K562 (cell line): Measurements from ENCODE around the gene GATA6. TPM values are rescaled to one million over a fixed set of nuclear protein-coding genes. Genes with fewer than 3 reads are reported as not detected.

Experiments
- ATAC-seq: fragments of 200-7000 bp; cut with Tn5 transposase; 3 replicates; pipeline ENCODE4 v1.9.1; 2020; ENCODE audit warnings: moderate library complexity
- BruUV-seq: library from RNA; stranded (reverse); fragments of 400-500 nt; replicated peaks from 2 replicates; lab custom pipeline; 2021; lab: Mats Ljungman, UMichigan
- CTCF ChIA-PET: fragments of 300-600 bp; formaldehyde crosslinking; extraction: SDS; loops from one replicate; lab custom pipeline; 2021; ENCODE audit warnings: low intra/inter-chr PET ratio; lab: Yijun Ruan, JAX
- POLR2A ChIA-PET: fragments of 300-600, 350-650 bp; sonication (Branson Sonifier 250); formaldehyde crosslinking; extraction: SDS; loops from one replicate; lab custom pipeline; 2021; ENCODE audit warnings: antibody characterized with exemption, inconsistent platforms; lab: Yijun Ruan, JAX
- DNase-seq, 4 experiments: peaks; one replicate each; pipeline versions ENCODE4 v3.0.0 to v3.0.0-alpha.2; 2011 to 2018; ENCODE audit warnings: low spot score in 3 of 4, mixed read lengths in 3 of 4; ENCODE audit errors: extremely low read depth in 1 of 4
- FAIRE-seq: peaks from 2 replicates; lab custom pipeline; 2011; peaks lifted over from hg19 to GRCh38; lab: Jason Lieb, UNC
- H2AFZ ChIP-seq: 2 replicates; pipeline ENCODE4 v1.6.0; 2011; ENCODE audit warnings: low read depth, low read length, control low read depth, inconsistent platforms
- H3K27ac ChIP-seq: fragments of 200-600 bp; 3 replicates; pipeline ENCODE4 v1.8.0; 2011; ENCODE audit warnings: low read depth, mild to moderate bottlenecking, control low read depth, inconsistent platforms, low read length, moderate library complexity, mixed read lengths; ENCODE audit errors: extremely low read depth
- H3K27me3 ChIP-seq, 2 experiments: fragments of 300-600 bp in 1 of 2; 2 replicates in 1 of 2; 3 replicates in 1 of 2; pipeline versions ENCODE4 v1.6.0 to v1.8.0; 2011; ENCODE audit warnings: inconsistent platforms in 2 of 2, low read length in 2 of 2, mild to moderate bottlenecking in 1 of 2, mixed read lengths in 1 of 2, moderate library complexity in 1 of 2; ENCODE audit not compliant: control insufficient read depth in 2 of 2, insufficient read depth in 2 of 2
- H3K36me3 ChIP-seq: fragments of 300-600 bp; 3 replicates; pipeline ENCODE4 v1.8.0; 2011; ENCODE audit warnings: mild to moderate bottlenecking, low read length, inconsistent platforms; ENCODE audit not compliant: control insufficient read depth, insufficient read depth
- H3K4me1 ChIP-seq, 2 experiments: fragments of 200-600 bp in 1 of 2; replicated peaks in 1 of 2; 2 replicates in 1 of 2; 3 replicates in 1 of 2; pipeline versions ENCODE4 v1.5.1 to v1.8.0; 2011; ENCODE audit warnings: inconsistent platforms in 2 of 2, low read length in 2 of 2, mild to moderate bottlenecking in 1 of 2, mixed read lengths in 1 of 2, moderate library complexity in 1 of 2; ENCODE audit not compliant: control insufficient read depth in 2 of 2, insufficient read depth in 2 of 2
- H3K4me2 ChIP-seq: 2 replicates; pipeline ENCODE4 v1.6.1; 2011; ENCODE audit warnings: low read length, control low read depth, inconsistent platforms, mixed read lengths; ENCODE audit not compliant: insufficient read depth
- H3K4me3 ChIP-seq: fragments of 200-600 bp; sonication (generic), shearing (Covaris generic); 2 replicates; pipeline ENCODE4 v1.5.1; 2016; ENCODE audit warnings: control low read depth, inconsistent platforms
- H3K79me2 ChIP-seq: fragments of 200-600 bp; 3 replicates; pipeline ENCODE4 v1.8.0; 2011; ENCODE audit warnings: low read length, inconsistent platforms; ENCODE audit not compliant: control insufficient read depth, insufficient read depth
- H3K9ac ChIP-seq, 2 experiments: 2 replicates each; pipeline versions ENCODE4 v1.6.0 to v1.6.1; 2011; ENCODE audit warnings: low read depth in 2 of 2, low read length in 2 of 2, control low read depth in 1 of 2, inconsistent platforms in 1 of 2, mild to moderate bottlenecking in 1 of 2, mixed read lengths in 1 of 2; ENCODE audit not compliant: insufficient read depth in 1 of 2
- H3K9me1 ChIP-seq: one replicate; pipeline ENCODE4 v1.6.0; 2011; ENCODE audit warnings: inconsistent platforms, mild to moderate bottlenecking, low read length, moderate library complexity; ENCODE audit not compliant: control insufficient read depth, insufficient read depth
- H3K9me3 ChIP-seq: replicated peaks from 2 replicates; pipeline ENCODE4 v1.5.1; 2011; ENCODE audit warnings: low read depth, low read length, inconsistent platforms; ENCODE audit not compliant: control insufficient read depth, insufficient read depth
- H4K20me1 ChIP-seq: replicated peaks from 2 replicates; pipeline ENCODE4 v1.6.1; 2011; ENCODE audit warnings: low read length, inconsistent platforms, mixed read lengths; ENCODE audit not compliant: control insufficient read depth, insufficient read depth
- CREB5 ChIP-seq: fragments of 250-450 bp; sonication (Bioruptor Pico); IDR thresholded peaks from 2 replicates; pipeline ENCODE4 v1.5.0; 2020; ENCODE audit warnings: mild to moderate bottlenecking
- KLF16 ChIP-seq: IDR thresholded peaks from 2 replicates; pipeline ENCODE4 v1.6.1; 2016; ENCODE audit warnings: antibody characterized with exemption
- MEIS2 ChIP-seq: fragments of 450-650 bp; IDR thresholded peaks from 2 replicates; pipeline ENCODE4 v1.6.1; 2014; ENCODE audit warnings: mild to moderate bottlenecking; ENCODE audit not compliant: partially characterized antibody
- MYNN ChIP-seq, 2 experiments: sonication (generic); formaldehyde crosslinking in 1 of 2; IDR thresholded peaks; 2 replicates each; pipeline versions ENCODE4 v1.5.0 to v1.6.1; 2016 to 2020; ENCODE audit warnings: antibody characterized with exemption in 1 of 2, missing genetic modification reagents in 1 of 2
- TCF3 ChIP-seq: sonication (generic); formaldehyde crosslinking; IDR thresholded peaks from 2 replicates; pipeline ENCODE4 v1.4.0; 2020; ENCODE audit warnings: mild to moderate bottlenecking, missing genetic modification reagents
- ZBTB1 ChIP-seq: sonication (generic); formaldehyde crosslinking; IDR thresholded peaks from 2 replicates; pipeline ENCODE4 v1.8.1; 2023; ENCODE audit warnings: missing genetic modification reagents, low read depth, mild to moderate bottlenecking, borderline replicate concordance
- ZKSCAN8 ChIP-seq: fragments of 200-800 bp; sonication (Bioruptor generic); IDR thresholded peaks from 2 replicates; pipeline ENCODE4 v1.6.1; 2016; ENCODE audit warnings: missing genetic modification characterization, missing compliant biosample characterization
- WGBS: fragments of 100-300 bp; shearing (Covaris generic); methylation state at CpG from one replicate; pipeline ENCODE4 v1.1.6; 2016; ENCODE audit warnings: low coverage, mixed read lengths; ENCODE audit not compliant: insufficient coverage; ENCODE audit errors: missing lambda C conversion rate; 5-methylcytosine and 5-hydroxymethylcytosine counted together
- in situ Hi-C: fragments of 300-500 bp; cut with MboI; formaldehyde crosslinking; loops from 4 replicates; pipeline ENCODE4 v1.15.0; 2018; ENCODE audit warnings: inconsistent platforms, mixed read lengths
- intact Hi-C: fragments of 100-400 bp; cut with micrococcal nuclease; formaldehyde crosslinking; loops from 2 replicates; pipeline ENCODE4 v1.14.2; 2022
- polyA plus RNA-seq, 8 experiments: library from polyadenylated mRNA; depleted of rRNA in 4 of 8; stranded (reverse) in 5 of 8; unstranded in 3 of 8; fragments of >200 nt; fragmentation: Nextera tagmentation in 2 of 8; fragmentation: Illumina TruSeq in 1 of 8; extraction: Ambion mirVana in 2 of 8; extraction: Trizol in 1 of 8; gene quantifications; 2 replicates each; pipeline versions ENCODE4 v1.2.1 to v1.2.3, GENCODE V29; 2011 to 2014; ENCODE audit warnings: inconsistent platforms in 1 of 8, missing spikeins in 1 of 8
- total RNA-seq, 7 experiments: library from RNA; depleted of rRNA in 6 of 7; stranded (reverse); fragments of >200 nt in 6 of 7; fragmentation: Illumina TruSeq in 2 of 7; extraction: Trizol in 2 of 7; gene quantifications; 2 replicates each; pipeline versions ENCODE4 v1.2.1 to v1.2.3, GENCODE V29; 2011 to 2021; ENCODE audit warnings: low replicate concordance in 1 of 7

GATA6 gene
- total and polyA plus RNA-seq, 9 of the 15 experiments (the other 6 are each of a cell fraction or from before 2014, with no cell fraction given), result 0.01 to 0.24 (median 0.16) TPM; not detected in 5

- no TSS peak for BruUV-seq
Observed at GRCh38 chr18:22200611-22201225, 31.3 kb downstream of the GATA6 start.

More at GRCh38 chr18:22200611-22201225, 31.3 kb downstream of the GATA6 start:
- CTCF ChIA-PET, result no interaction called here
- H3K79me2 ChIP-seq, result no peaks in the 10 kb centered on the region
- peaks cover 4 to 12% of the 10 kb centered on the region in 2 experiments; a peak in 3 of 5 replicates for H3K27me3 ChIP-seq
- peaks cover 3 to 6% of the 10 kb centered on the region in 2 experiments; a peak in 2 of 5 replicates for H3K4me1 ChIP-seq
- TF ChIP-seq ZKSCAN8 (no peak), ZBTB1 (CRISPR knock-in tag) (no peak), TCF3 (CRISPR knock-in tag) (no peak), MEIS2 (no peak), KLF16 (no peak), MYNN (IDR thresholded peaks at IDR 0.05) (peak; percentile 39; the same call in 1 of the 2 replicates), MYNN (CRISPR knock-in tag; IDR thresholded peaks at IDR 0.05) (no peak), CREB5 (CRISPR knock-in tag) (no peak)
- ATAC-seq (no peak), DNase-seq (no peak), FAIRE-seq (no peak)
- no peak overlapping the region for H3K4me3 ChIP-seq
- in situ Hi-C loops (no loop called here), intact Hi-C loops (no loop called here)
- H4K20me1 ChIP-seq, result no peaks in the 10 kb centered on the region
- no peak overlapping the region for H3K4me2 ChIP-seq
- H3K36me3 ChIP-seq, result no peaks in the 10 kb centered on the region
- H3K9ac ChIP-seq, result no peak overlapping the region
- H3K27ac ChIP-seq, result no peak overlapping the region
- no peaks in the 10 kb centered on the region for H3K9me1 ChIP-seq
- 53% methylated on average over 31 of the region's 32 CpGs for WGBS
- no peaks in the 10 kb centered on the region for H3K9me3 ChIP-seq
- 0 out of 2 replicates have a peak overlapping the region, but pooled peaks have one; percentile 42 for H2AFZ ChIP-seq
- POLR2A ChIA-PET, result no interaction called here
